ENCODE measurements around the gene KRT27. TPM values are rescaled to one million over a fixed set of nuclear protein-coding genes. Genes with fewer than 3 reads are reported as not detected.

KRT27 gene
- total and polyA plus RNA-seq, 9 of the 15 experiments (the other 6 are each of a cell fraction or from before 2014, with no cell fraction given) = 0.10 TPM; not detected in 8

DNA sequence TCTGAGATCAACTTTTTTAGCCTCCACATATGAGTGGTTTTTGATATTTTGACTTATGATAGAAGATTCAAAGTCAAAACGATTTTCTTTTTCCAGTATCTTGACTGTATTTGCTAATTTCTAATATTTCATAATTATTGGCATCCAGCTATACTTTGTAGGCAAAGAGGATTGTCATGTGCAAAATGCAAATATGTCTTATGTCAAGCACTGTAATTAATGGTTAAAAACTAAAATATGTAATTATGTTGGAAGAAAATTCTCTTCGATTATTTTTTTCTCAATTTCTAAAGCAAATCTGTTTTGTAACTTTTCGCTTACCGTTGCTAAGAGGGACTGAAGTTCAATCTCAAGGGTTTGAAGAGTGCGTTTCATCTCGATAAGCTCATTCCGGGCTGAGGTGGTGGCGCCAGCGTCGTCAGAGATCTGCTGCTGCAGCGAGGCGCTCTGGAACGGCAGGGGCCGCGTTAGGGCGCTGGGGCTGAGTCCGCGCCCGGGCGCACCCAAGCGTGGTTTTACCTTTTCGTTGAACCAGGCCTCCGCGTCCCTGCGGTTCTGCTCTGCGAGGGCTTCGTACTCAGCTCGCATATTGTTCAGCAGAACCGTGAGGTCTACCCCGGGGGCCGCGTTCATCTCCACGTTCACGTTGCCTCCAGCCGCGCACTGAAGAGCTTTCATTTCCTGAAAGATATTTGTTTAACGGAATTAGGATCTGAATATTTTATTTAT lies 3.0 kb downstream of the KRT27 start:
- no peaks in the 10 kb centered on the region for H3K9me1 ChIP-seq (ENCODE audit: control insufficient read depth, insufficient read depth, low read length)
- H4K20me1 ChIP-seq (replicated peaks; ENCODE audit: control insufficient read depth, insufficient read depth, low read length) = no peaks in the 10 kb centered on the region
- WGBS (ENCODE audit: insufficient coverage, low coverage, missing lambda C conversion rate) = 20% methylated on average over 32 of the region's 37 CpGs
- H2AFZ ChIP-seq (ENCODE audit: low read depth, low read length) = no peak overlapping the region
- DNase-seq (ENCODE audit: extremely low read depth in 1 of 4, low spot score in 3 of 4) (peak in 1 of 4 experiments; percentile 35), FAIRE-seq (no peak), ATAC-seq (peak; percentile 63; the same call in 2 of the 3 replicates)
- no peaks in the 10 kb centered on the region for H3K79me2 ChIP-seq (ENCODE audit: control insufficient read depth, insufficient read depth, low read length)
- no peaks in the 10 kb centered on the region for H3K36me3 ChIP-seq (ENCODE audit: control insufficient read depth, insufficient read depth, low read length)
- H3K27me3 ChIP-seq (ENCODE audit: control insufficient read depth in 2 of 2, insufficient read depth in 2 of 2, low read length in 2 of 2) = peaks cover 0 to 9% of the 10 kb centered on the region in 2 experiments; a peak in 2 of 5 replicates
- no peaks in the 10 kb centered on the region for H3K9me3 ChIP-seq (replicated peaks; ENCODE audit: control insufficient read depth, insufficient read depth, low read depth, low read length)
- no TSS peak for BruUV-seq (replicated peaks)
- in situ Hi-C loops (cut with MboI) (no loop called here), intact Hi-C loops (cut with micrococcal nuclease) (no loop called here)
- no peak overlapping the region for H3K4me3 ChIP-seq
- H3K9ac ChIP-seq (ENCODE audit: insufficient read depth in 1 of 2, low read depth in 2 of 2, low read length in 2 of 2) = no peak overlapping the region
- ChIA-PET CTCF (ENCODE audit: low intra/inter-chr PET ratio) (no interaction called here), POLR2A (interaction anchor here (0.6 to 1.2 kb wide), 3 partner anchors 133 to 221 kb away, joined by 3 read pairs; no protein-coding TSS in a partner anchor)
- H3K4me1 ChIP-seq (replicated peaks in 1 of 2; ENCODE audit: control insufficient read depth in 2 of 2, insufficient read depth in 2 of 2, low read length in 2 of 2) = peaks cover 0 to 4% of the 10 kb centered on the region in 2 experiments; a peak in 1 of 5 replicates
- no peak overlapping the region for H3K4me2 ChIP-seq (ENCODE audit: insufficient read depth, low read length)
- no peak overlapping the region for H3K27ac ChIP-seq (ENCODE audit: extremely low read depth, low read depth, low read length)
- no peak for TF ChIP-seq HLTF (IDR thresholded peaks at IDR 0.05)
- TF ChIP-seq RNF2 (IDR thresholded peaks at IDR 0.05) = peak; percentile 58
- TF ChIP-seq ZNF124 (CRISPR knock-in tag; IDR thresholded peaks at IDR 0.05) = no peak
- TF ChIP-seq KAT7 (CRISPR knock-in tag; IDR thresholded peaks at IDR 0.05; ENCODE audit: borderline replicate concordance) = no peak
- TF ChIP-seq, protein P1, sequence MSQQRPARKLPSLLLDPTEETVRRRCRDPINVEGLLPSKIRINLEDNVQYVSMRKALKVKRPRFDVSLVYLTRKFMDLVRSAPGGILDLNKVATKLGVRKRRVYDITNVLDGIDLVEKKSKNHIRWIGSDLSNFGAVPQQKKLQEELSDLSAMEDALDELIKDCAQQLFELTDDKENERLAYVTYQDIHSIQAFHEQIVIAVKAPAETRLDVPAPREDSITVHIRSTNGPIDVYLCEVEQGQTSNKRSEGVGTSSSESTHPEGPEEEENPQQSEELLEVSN (IDR thresholded peaks at IDR 0.05; ENCODE audit: borderline replicate concordance in 1 of 2, extremely low read depth in 1 of 2, insufficient read depth in 1 of 2, insufficient read length in 1 of 2, low read depth in 1 of 2, low read length in 1 of 2, poor library complexity in 1 of 2, severe bottlenecking in 1 of 2) = peak in 1 of 2 experiments; percentile 45
- TF ChIP-seq ZFP36 (IDR thresholded peaks at IDR 0.05; ENCODE audit: low read depth, low read length, partially characterized antibody) = peak; percentile 1
- TF ChIP-seq SIX5 (IDR thresholded peaks at IDR 0.05; ENCODE audit: borderline replicate concordance in 1 of 2, insufficient read depth in 1 of 2, low read depth in 1 of 2, low read length in 2 of 2) = no peak
- TF ChIP-seq L3MBTL2 (IDR thresholded peaks at IDR 0.05) = peak; percentile 19; the same call in 1 of the 2 replicates
- no peak for TF ChIP-seq PRPF4 (IDR thresholded peaks at IDR 0.05; ENCODE audit: insufficient read depth, low read depth, low read length, poor library complexity, severe bottlenecking)
- peak; percentile 28; the same call in 1 of the 2 replicates for TF ChIP-seq CXXC5 (CRISPR knock-in tag; IDR thresholded peaks at IDR 0.05)
- no peak for TF ChIP-seq RBM34 (IDR thresholded peaks at IDR 0.05; ENCODE audit: borderline replicate concordance, insufficient read depth, low read length)
- TF ChIP-seq, protein P2, sequence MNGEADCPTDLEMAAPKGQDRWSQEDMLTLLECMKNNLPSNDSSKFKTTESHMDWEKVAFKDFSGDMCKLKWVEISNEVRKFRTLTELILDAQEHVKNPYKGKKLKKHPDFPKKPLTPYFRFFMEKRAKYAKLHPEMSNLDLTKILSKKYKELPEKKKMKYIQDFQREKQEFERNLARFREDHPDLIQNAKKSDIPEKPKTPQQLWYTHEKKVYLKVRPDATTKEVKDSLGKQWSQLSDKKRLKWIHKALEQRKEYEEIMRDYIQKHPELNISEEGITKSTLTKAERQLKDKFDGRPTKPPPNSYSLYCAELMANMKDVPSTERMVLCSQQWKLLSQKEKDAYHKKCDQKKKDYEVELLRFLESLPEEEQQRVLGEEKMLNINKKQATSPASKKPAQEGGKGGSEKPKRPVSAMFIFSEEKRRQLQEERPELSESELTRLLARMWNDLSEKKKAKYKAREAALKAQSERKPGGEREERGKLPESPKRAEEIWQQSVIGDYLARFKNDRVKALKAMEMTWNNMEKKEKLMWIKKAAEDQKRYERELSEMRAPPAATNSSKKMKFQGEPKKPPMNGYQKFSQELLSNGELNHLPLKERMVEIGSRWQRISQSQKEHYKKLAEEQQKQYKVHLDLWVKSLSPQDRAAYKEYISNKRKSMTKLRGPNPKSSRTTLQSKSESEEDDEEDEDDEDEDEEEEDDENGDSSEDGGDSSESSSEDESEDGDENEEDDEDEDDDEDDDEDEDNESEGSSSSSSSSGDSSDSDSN (IDR thresholded peaks at IDR 0.05; ENCODE audit: borderline replicate concordance in 1 of 2, low read depth in 2 of 2, low read length in 2 of 2) = peak in 1 of 2 experiments; percentile 56; a peak in 1 of 4 replicates
- TF ChIP-seq, protein P3, sequence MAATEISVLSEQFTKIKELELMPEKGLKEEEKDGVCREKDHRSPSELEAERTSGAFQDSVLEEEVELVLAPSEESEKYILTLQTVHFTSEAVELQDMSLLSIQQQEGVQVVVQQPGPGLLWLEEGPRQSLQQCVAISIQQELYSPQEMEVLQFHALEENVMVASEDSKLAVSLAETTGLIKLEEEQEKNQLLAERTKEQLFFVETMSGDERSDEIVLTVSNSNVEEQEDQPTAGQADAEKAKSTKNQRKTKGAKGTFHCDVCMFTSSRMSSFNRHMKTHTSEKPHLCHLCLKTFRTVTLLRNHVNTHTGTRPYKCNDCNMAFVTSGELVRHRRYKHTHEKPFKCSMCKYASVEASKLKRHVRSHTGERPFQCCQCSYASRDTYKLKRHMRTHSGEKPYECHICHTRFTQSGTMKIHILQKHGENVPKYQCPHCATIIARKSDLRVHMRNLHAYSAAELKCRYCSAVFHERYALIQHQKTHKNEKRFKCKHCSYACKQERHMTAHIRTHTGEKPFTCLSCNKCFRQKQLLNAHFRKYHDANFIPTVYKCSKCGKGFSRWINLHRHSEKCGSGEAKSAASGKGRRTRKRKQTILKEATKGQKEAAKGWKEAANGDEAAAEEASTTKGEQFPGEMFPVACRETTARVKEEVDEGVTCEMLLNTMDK (IDR thresholded peaks at IDR 0.05; ENCODE audit: borderline replicate concordance, insufficient read depth, low read depth, low read length, poor library complexity, severe bottlenecking) = no peak
- no peak for TF ChIP-seq POLR2AphosphoS5 (IDR thresholded peaks at IDR 0.05; ENCODE audit: control insufficient read depth, insufficient read depth, low read depth, low read length)

All from K562 (cell line).